Keratinocyte (primary cell): ENCODE measurements around the gene HSD11B2. TPM values are rescaled to one million over a fixed set of nuclear protein-coding genes. Genes with fewer than 3 reads are reported as not detected.
A peak's percentile ranks its signal among the peaks of the same experiment; 100 is the strongest.

Experiments used
- DNase-seq: peaks from one replicate; pipeline ENCODE4 v3.0.0-alpha.2; 2011; ENCODE audit warnings: low read depth, missing footprints, low spot score
- FAIRE-seq: peaks from 2 replicates; lab custom pipeline; 2011; peaks lifted over from hg19 to GRCh38; lab: Jason Lieb, UNC
- H2AFZ ChIP-seq: 2 replicates; pipeline ENCODE4 v1.6.0; 2012; ENCODE audit warnings: low read length, control low read depth, inconsistent platforms; ENCODE audit not compliant: control insufficient read depth
- H3K27ac ChIP-seq: 2 replicates; pipeline ENCODE4 v1.5.1; 2011; ENCODE audit warnings: low read length; ENCODE audit not compliant: control insufficient read depth, insufficient read depth
- H3K27me3 ChIP-seq: 3 replicates; pipeline ENCODE4 v1.6.0; 2011; ENCODE audit warnings: low read length; ENCODE audit not compliant: control insufficient read depth, insufficient read depth; ENCODE audit errors: extremely low read depth
- H3K36me3 ChIP-seq, 2 experiments: 2 replicates in 1 of 2; 3 replicates in 1 of 2; pipeline ENCODE4 v1.5.1; 2011; ENCODE audit warnings: low read length in 2 of 2, mild to moderate bottlenecking in 1 of 2; ENCODE audit not compliant: control insufficient read depth in 2 of 2, insufficient read depth in 2 of 2; ENCODE audit errors: extremely low read depth in 1 of 2
- H3K4me1 ChIP-seq: 3 replicates; pipeline ENCODE4 v1.5.1; 2011; ENCODE audit warnings: low read length; ENCODE audit not compliant: control insufficient read depth, insufficient read depth; ENCODE audit errors: extremely low read depth
- H3K4me2 ChIP-seq: 3 replicates; pipeline ENCODE4 v1.6.0; 2011; ENCODE audit warnings: low read depth, low read length; ENCODE audit not compliant: control insufficient read depth, insufficient read depth; ENCODE audit errors: extremely low read depth
- H3K4me3 ChIP-seq, 3 experiments: fragments of 200-600 bp in 1 of 3; sonication (generic) in 1 of 3; 2 replicates in 2 of 3; 3 replicates in 1 of 3; pipeline ENCODE4 v1.5.1; 2011 to 2016; ENCODE audit warnings: low read length in 3 of 3, mild to moderate bottlenecking in 3 of 3, control low read depth in 2 of 3, inconsistent platforms in 1 of 3, low read depth in 1 of 3, mixed read lengths in 1 of 3, mixed run types in 1 of 3, moderate library complexity in 1 of 3; ENCODE audit not compliant: control insufficient read depth in 2 of 3, insufficient read depth in 2 of 3; ENCODE audit errors: extremely low read depth in 1 of 3
- H3K79me2 ChIP-seq: 2 replicates; pipeline ENCODE4 v1.6.0; 2012; ENCODE audit warnings: low read length; ENCODE audit not compliant: control insufficient read depth, insufficient read depth
- H3K9ac ChIP-seq: 3 replicates; pipeline ENCODE4 v1.6.0; 2011; ENCODE audit warnings: low read length; ENCODE audit not compliant: control insufficient read depth, insufficient read depth; ENCODE audit errors: extremely low read depth
- H3K9me1 ChIP-seq: 3 replicates; pipeline ENCODE4 v1.6.0; 2011; ENCODE audit warnings: low read length; ENCODE audit not compliant: control insufficient read depth, insufficient read depth; ENCODE audit errors: extremely low read depth
- H3K9me3 ChIP-seq: 2 replicates; pipeline ENCODE4 v1.5.1; 2012; ENCODE audit warnings: low read depth, low read length; ENCODE audit not compliant: control insufficient read depth
- H4K20me1 ChIP-seq: 3 replicates; pipeline ENCODE4 v1.6.0; 2011; ENCODE audit warnings: low read length; ENCODE audit not compliant: control insufficient read depth, insufficient read depth; ENCODE audit errors: extremely low read depth
- CTCF ChIP-seq, 3 experiments: IDR thresholded peaks in 1 of 3; conservative IDR thresholded peaks in 1 of 3; optimal IDR thresholded peaks in 1 of 3; 2 replicates in 2 of 3; 3 replicates in 1 of 3; pipeline versions ENCODE3 to v1.5.1; 2011; ENCODE audit warnings: low read length in 3 of 3, mild to moderate bottlenecking in 3 of 3, moderate library complexity in 2 of 3, control low read depth in 1 of 3, inconsistent platforms in 1 of 3; ENCODE audit not compliant: insufficient read depth in 2 of 3; ENCODE audit errors: extremely low read depth in 1 of 3
- EZH2 ChIP-seq: IDR thresholded peaks from one replicate; pipeline ENCODE4 v1.6.1; 2012; ENCODE audit warnings: inconsistent platforms, mild to moderate bottlenecking, low read length, moderate library complexity
- dilution Hi-C: fragments of 300-500 bp; cut with MboI; formaldehyde crosslinking; loops from one replicate; pipeline ENCODE4 v1.7.0; 2020; ENCODE audit warnings: low sequenced_read_pairs; ENCODE audit not compliant: extremely low pct_ligation_motif_present
- polyA plus RNA-seq, 5 experiments: library from polyadenylated mRNA; depleted of rRNA in 3 of 5; stranded (reverse) in 3 of 5; stranded (forward) in 1 of 5; unstranded in 1 of 5; fragments of >200 nt; gene quantifications; 1 replicate in 1 of 5; 2 replicates in 3 of 5; 3 replicates in 1 of 5; pipeline versions ENCODE4 v1.2.1 to v1.2.3, GENCODE V29; 2011 to 2012; ENCODE audit warnings: missing spikeins in 2 of 5, low read depth in 1 of 5, low replicate concordance in 1 of 5

Gene HSD11B2
- polyA plus RNA-seq, 1 donor (not counting 4 experiments of a cell fraction or from before 2014, with no cell fraction given): 0.93 TPM

- H3K9ac ChIP-seq: no peak overlapping the region
- peaks cover 7% of the 10 kb centered on the region for H4K20me1 ChIP-seq
- no peaks in the 10 kb centered on the region for H3K36me3 ChIP-seq
- no peaks in the 10 kb centered on the region for H3K9me1 ChIP-seq
- TF ChIP-seq EZH2: no peak
- peak; percentile 84 to 95 (median 90) for TF ChIP-seq CTCF (optimal IDR thresholded peaks at IDR 0.05 in 1 of 3, IDR thresholded peaks at IDR 0.05 in 1 of 3, conservative IDR thresholded peaks at IDR 0.05 in 1 of 3; ENCODE audit: extremely low read depth in 1 of 3, insufficient read depth in 2 of 3, low read length in 3 of 3)
- dilution Hi-C loops: no loop called here
- no peak for FAIRE-seq
- peaks cover 12% of the 10 kb centered on the region for H3K4me1 ChIP-seq
- no peak overlapping the region for H2AFZ ChIP-seq
- H3K9me3 ChIP-seq: no peaks in the 10 kb centered on the region
- no peak overlapping the region for H3K4me2 ChIP-seq
- peaks cover 34% of the 10 kb centered on the region for H3K27me3 ChIP-seq
- no peaks in the 10 kb centered on the region for H3K79me2 ChIP-seq
- no peak overlapping the region for H3K4me3 ChIP-seq
- no peak overlapping the region for H3K27ac ChIP-seq
- no peak for DNase-seq
Measured at GRCh38 chr16:67428146-67428731, 2.7 kb upstream of the HSD11B2 start.

- H3K9ac ChIP-seq: no peak overlapping the region
- H3K4me1 ChIP-seq: peaks cover 12% of the 10 kb centered on the region
- peaks cover 7% of the 10 kb centered on the region for H4K20me1 ChIP-seq
- FAIRE-seq: no peak
- DNase-seq: no peak
- no peaks in the 10 kb centered on the region for H3K9me3 ChIP-seq
- H3K4me2 ChIP-seq: no peak overlapping the region
- H3K9me1 ChIP-seq: no peaks in the 10 kb centered on the region
- peaks cover 32% of the 10 kb centered on the region for H3K27me3 ChIP-seq
- TF ChIP-seq CTCF (optimal IDR thresholded peaks at IDR 0.05 in 1 of 3, IDR thresholded peaks at IDR 0.05 in 1 of 3, conservative IDR thresholded peaks at IDR 0.05 in 1 of 3; ENCODE audit: extremely low read depth in 1 of 3, insufficient read depth in 2 of 3, low read length in 3 of 3): no peak
- no peak for TF ChIP-seq EZH2
- no peaks in the 10 kb centered on the region for H3K36me3 ChIP-seq
- no peaks in the 10 kb centered on the region for H3K79me2 ChIP-seq
- H3K4me3 ChIP-seq: no peak overlapping the region
- H3K27ac ChIP-seq: no peak overlapping the region
- dilution Hi-C loops: no loop called here
- H2AFZ ChIP-seq: no peak overlapping the region
Measured at GRCh38 chr16:67429053-67429798, 1.7 kb upstream of the HSD11B2 start.
